ENCODE measurements around the gene KRT15. TPM values are rescaled to one million over a fixed set of nuclear protein-coding genes. Genes with fewer than 3 reads are reported as not detected.

Gene KRT15
- total RNA-seq (2014; rRNA removed; shearing (Covaris generic)) = 0.13 and 0.61 TPM in 2 replicates
- 1.6 and 2.4 TPM in 2 replicates for polyA plus RNA-seq (2015; cell fraction: cytosol; rRNA removed)
- 1.5 and 2.6 TPM in 2 replicates for polyA plus RNA-seq (2015; cell fraction: nucleus; rRNA removed)

DNA sequence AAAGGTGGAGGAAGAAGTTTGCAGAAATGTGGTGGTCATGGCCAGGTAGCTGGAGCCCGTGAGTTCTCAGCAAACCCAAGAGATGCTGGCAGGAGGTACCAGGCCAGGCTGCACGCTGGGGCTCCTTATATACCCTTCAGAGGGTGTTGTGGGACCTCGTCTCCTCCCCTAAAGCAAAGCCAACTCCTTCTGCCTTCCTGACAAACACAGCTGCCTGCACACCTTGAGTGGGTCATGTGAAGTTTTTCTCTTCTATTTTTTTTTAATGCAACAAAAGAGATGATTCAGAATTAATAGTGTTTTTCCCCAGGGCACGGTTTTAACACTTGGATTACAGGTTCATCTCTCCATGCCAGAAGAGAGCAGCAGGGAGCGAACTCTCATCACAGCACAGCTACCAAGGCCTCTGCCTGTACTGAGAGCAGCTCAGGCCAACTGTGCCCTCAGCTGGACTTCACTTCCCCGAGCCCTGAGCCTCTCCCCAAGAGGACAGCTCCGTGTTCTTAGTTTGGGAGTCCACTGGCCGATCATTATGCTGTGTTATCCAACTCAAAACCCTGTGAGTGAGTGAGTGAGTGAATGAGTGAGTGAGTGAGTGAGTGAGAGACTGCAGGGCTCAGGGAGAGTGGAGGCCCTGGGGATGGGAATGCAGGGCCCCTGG is at the start of gene KRT15:
KRT15 (minus strand) TSS at position 102 of the 661 bp plus-strand sequence; CDS start at position 39, 63 bp downstream.
- DNase-seq (ENCODE audit: low read depth, low spot score) = no peak
- in situ Hi-C loops (cut with HindIII; ENCODE audit: low pct_unique_long_range_greater_than_20kb, low sequenced_read_pairs) = no loop called here

DNA sequence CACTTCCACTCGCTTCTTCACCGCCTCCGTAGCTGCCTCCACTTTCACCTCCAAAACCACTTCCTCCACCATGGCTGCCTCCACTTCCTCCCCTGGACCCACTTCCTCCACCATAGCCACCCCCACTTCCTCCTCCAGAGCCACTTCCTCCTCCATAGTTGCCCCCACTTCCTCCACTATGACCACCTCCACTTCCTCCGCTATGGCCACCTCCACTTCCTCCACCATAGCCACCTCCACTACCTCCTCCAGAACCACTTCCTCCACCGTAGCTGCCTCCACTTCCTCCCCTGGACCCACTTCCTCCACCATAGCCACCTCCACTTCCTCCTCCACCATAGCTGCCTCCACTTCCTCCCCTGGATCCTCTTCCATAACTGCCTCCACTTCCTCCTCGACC is 48.6 kb upstream of the KRT15 start:
- DNase-seq (ENCODE audit: low read depth, low spot score) = no peak
- in situ Hi-C loops (cut with HindIII; ENCODE audit: low pct_unique_long_range_greater_than_20kb, low sequenced_read_pairs) = no loop called here

DNA sequence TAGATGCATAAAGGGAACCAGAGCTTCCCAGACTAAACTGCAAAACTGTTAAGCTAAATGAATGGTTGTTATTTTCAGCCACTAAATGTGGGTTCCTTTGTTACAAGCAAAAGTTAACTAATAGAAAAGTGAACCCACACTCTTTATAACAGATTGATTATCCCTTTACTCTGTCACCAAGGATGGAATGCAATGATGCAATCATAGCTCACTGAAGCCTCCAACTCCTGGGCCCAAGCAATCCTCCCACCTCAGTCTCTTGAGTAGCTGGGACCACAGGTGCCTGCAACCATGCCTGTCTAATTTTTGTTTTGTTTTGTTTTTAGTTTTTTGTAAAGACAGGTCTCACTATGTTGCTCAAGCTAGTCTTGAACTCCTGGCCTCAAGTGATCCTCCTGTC is 46.6 kb upstream of the KRT15 start:
- no peak for DNase-seq (ENCODE audit: low read depth, low spot score)
- in situ Hi-C loops (cut with HindIII; ENCODE audit: low pct_unique_long_range_greater_than_20kb, low sequenced_read_pairs) = no loop called here

GRCh38 chr17:41563607-41564170 is 45.0 kb upstream of the KRT15 start:
- no peak for DNase-seq (ENCODE audit: low read depth, low spot score)
- in situ Hi-C loops (cut with HindIII; ENCODE audit: low pct_unique_long_range_greater_than_20kb, low sequenced_read_pairs) = no loop called here

DNA sequence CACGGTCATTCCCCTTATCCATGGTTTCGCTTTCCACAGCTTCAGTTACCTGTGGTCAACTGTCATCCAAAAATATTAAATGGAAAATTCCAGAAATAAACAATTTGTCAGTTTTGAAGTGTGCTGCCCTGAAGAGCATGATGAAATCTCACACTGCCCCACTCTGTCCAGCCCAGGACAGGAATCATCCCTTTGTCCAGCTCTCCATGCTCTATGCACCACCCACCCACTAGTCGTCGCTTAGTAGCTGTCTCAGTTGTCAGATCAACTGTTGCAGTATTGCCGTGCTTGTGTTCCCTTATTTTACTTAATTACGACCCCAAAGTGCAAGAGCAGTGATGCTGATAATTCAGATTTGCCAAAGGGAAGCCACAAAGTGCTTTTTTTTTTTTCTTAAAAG is 42.9 kb upstream of the KRT15 start:
- no peak for DNase-seq (ENCODE audit: low read depth, low spot score)
- in situ Hi-C loops (cut with HindIII; ENCODE audit: low pct_unique_long_range_greater_than_20kb, low sequenced_read_pairs) = no loop called here

- no peak for DNase-seq (ENCODE audit: low read depth, low spot score)
- in situ Hi-C loops (cut with HindIII; ENCODE audit: low pct_unique_long_range_greater_than_20kb, low sequenced_read_pairs) = no loop called here
These were observed 40.9 kb upstream of the KRT15 start for GRCh38 chr17:41559548-41559947.

DNA sequence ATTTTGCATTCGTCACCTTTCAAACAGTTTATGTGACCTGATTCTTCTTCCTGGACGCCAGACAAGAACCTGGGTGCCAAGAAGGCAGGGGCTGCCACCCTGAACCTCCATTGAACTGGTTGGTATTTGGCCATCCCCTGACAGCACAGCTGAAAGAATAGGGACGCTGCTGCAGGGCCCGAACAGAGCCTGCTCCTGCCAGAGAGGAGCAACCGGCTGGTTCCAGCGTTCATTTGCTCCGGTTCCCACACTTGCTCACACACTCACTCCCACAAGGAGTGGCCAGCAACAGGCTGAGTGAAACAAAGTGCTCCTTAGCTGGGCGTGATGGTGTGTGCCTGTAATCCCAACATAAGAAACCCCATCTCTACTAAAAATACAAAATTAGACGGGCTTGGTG is 38.2 kb upstream of the KRT15 start:
- no peak for DNase-seq (ENCODE audit: low read depth, low spot score)
- in situ Hi-C loops (cut with HindIII; ENCODE audit: low pct_unique_long_range_greater_than_20kb, low sequenced_read_pairs) = no loop called here

GRCh38 chr17:41556306-41556705 is 37.6 kb upstream of the KRT15 start:
- no peak for DNase-seq (ENCODE audit: low read depth, low spot score)
- in situ Hi-C loops (cut with HindIII; ENCODE audit: low pct_unique_long_range_greater_than_20kb, low sequenced_read_pairs) = no loop called here

DNA sequence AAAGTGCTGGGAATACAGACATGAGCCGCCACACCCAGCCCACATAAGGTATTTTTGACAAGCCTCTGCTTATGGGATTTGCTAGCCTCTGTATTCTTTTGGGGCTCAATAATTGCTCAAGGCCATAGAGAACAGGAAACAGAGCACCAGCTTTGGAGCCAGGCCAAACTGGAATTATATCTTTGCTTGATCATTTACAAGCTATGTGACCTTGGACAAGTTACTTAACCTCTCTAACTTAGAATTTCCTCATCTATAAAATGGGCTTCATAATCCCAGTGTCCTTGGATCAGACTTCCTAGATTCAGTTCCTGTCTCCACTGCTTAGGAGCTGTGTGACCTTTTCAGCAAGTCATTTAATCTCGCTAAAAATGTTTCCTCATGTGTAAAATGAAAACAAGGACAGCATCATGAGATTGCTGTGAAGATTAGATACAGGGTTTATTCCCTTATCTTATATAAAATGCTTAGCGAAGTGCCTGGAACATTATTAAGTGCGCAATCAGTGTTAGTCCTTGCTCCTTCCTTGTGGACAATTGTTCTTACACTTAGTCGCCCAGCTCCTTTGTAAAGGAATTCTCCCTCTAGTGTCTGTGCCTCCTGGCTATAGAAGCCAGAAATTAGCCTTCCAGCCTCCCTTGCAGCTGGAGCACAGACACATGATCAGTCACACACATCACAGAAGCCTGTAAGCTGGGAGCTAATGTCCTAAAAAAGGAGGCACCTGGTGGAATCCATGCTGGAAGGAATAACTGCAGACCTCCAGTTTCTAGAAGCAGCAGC is 36.6 kb upstream of the KRT15 start:
- no peak for DNase-seq (ENCODE audit: low read depth, low spot score)
- in situ Hi-C loops (cut with HindIII; ENCODE audit: low pct_unique_long_range_greater_than_20kb, low sequenced_read_pairs) = no loop called here

DNA sequence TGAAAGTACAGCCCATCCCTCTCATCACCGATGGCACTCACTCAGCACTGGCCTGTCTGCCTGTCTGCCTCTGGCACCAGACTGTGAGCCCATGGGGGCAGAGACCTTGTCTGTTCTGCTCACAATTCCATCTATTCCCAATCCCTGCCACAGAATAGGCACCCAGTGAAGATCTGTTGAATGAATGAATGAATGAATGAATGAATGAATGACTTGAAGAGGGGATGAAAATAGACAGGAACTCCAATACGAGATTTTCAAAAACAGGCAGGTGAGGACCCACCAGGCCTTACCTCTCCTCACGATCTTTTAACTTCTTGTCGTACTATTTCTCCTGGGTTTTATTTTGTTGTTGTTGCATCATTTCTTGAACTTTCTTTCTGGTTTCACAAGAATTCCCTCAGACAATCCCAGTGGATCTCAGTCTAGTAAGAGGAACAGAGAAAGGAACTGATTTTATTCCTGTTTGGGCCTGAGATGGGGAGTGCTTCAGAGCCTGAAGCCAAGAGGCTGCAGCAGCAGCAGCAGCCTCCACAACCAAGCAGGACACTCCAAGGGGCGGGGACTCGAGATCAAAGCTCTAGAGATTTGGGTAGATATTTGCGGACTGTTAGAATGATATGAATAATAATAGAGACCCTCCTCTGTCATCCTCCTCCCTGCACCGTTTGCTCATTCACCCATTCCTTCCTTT is 35.4 kb upstream of the KRT15 start:
- DNase-seq (ENCODE audit: low read depth, low spot score) = no peak
- in situ Hi-C loops (cut with HindIII; ENCODE audit: low pct_unique_long_range_greater_than_20kb, low sequenced_read_pairs) = no loop called here

DNA sequence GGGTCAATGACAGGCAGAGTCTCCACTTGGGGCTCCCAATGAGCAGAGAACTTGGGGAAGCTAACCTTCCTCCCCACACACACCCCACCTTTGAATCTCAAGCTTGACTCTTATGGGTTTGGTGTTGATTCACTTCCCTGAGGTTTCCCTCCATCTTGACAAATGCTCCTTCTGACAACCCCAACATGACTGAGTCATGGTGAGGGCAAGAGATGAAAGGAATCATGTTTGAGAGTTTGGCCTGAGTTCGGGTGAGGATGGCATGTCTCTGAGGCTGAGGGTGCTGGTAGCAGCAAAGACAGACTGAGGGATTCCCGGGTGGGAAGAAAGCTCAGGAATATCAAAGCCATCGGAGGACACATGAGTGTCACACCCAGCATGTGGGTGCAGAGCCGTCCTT is 34.5 kb upstream of the KRT15 start:
- no peak for DNase-seq (ENCODE audit: low read depth, low spot score)
- in situ Hi-C loops (cut with HindIII; ENCODE audit: low pct_unique_long_range_greater_than_20kb, low sequenced_read_pairs) = no loop called here

- in situ Hi-C loops (cut with HindIII; ENCODE audit: low pct_unique_long_range_greater_than_20kb, low sequenced_read_pairs) = no loop called here
These were observed 33.8 kb upstream of the KRT15 start for GRCh38 chr17:41552455-41552854.

DNA sequence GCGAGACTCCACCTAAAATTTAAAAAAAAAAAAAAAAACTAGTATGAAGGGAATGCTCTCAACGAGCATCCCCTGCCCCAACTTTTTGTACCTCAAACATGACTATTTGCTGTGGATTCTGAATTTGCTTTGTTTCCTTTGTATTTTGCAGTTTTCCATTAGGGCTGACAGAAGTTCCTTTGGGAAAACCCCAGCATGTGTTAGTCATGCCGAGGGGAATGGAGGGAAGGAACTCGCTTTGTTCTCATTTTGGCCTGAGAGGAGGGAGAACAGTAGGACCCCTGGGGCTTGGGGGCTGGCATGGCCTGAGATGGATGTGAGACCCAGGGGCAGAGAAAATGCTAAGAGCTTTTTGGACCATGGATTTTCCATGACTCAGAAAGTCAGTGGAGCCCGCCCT is 32.7 kb upstream of the KRT15 start:
- no peak for DNase-seq (ENCODE audit: low read depth, low spot score)
- in situ Hi-C loops (cut with HindIII; ENCODE audit: low pct_unique_long_range_greater_than_20kb, low sequenced_read_pairs) = no loop called here

More at GRCh38 chr17:41552455-41552854, 33.8 kb upstream of the KRT15 start:
- DNase-seq (ENCODE audit: low read depth, low spot score) = no peak

DNA sequence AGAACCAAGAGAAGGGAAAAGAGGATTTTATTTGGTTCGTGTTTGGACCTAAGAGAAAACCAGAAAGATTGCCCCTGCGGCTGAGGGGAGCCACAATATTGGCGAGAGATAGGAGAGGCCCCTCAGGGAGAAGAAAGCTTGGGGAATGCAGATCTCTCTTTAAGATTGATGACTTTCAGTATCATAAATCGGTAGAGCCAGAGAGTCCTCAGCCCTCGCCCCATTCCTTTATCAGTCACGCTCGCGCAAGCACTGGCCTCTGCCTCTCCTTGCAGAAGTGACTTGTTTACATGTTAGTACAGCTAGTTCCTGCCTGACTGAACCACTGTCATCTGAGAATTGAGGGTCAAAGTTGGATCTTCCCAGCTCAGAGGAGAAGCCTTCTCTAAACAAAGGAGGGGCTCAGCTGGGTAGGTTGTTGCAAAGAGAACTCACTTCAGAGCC is 30.9 kb upstream of the KRT15 start:
- in situ Hi-C loops (cut with HindIII; ENCODE audit: low pct_unique_long_range_greater_than_20kb, low sequenced_read_pairs) = no loop called here
- DNase-seq (ENCODE audit: low read depth, low spot score) = no peak

GRCh38 chr17:41548844-41549595 is 30.3 kb upstream of the KRT15 start:
- peak; percentile 83 for DNase-seq (ENCODE audit: low read depth, low spot score)
- in situ Hi-C loops (cut with HindIII; ENCODE audit: low pct_unique_long_range_greater_than_20kb, low sequenced_read_pairs) = no loop called here

- DNase-seq (ENCODE audit: low read depth, low spot score) = peak; percentile 34
- in situ Hi-C loops (cut with HindIII; ENCODE audit: low pct_unique_long_range_greater_than_20kb, low sequenced_read_pairs) = no loop called here
These were observed 29.5 kb upstream of the KRT15 start for GRCh38 chr17:41547921-41548843.
